Parathyroid adenoma (tissue), 2 donors: ENCODE results near the gene DGCR8.

ENCODE experiments used
- H2AFZ ChIP-seq: fragments of 300-600 bp; sonication (generic); one replicate; pipeline ENCODE4 v1.7.0; 2017; ENCODE audit warnings: antibody characterized with exemption, mild to moderate bottlenecking
- H3K27ac ChIP-seq: fragments of 300-600 bp; sonication (generic); one replicate; pipeline ENCODE4 v1.7.0; 2017
- H3K27me3 ChIP-seq: fragments of 300-600 bp; sonication (generic); one replicate; pipeline ENCODE4 v1.7.0; 2017; ENCODE audit warnings: low read length; ENCODE audit not compliant: control insufficient read depth, insufficient read depth
- H3K36me3 ChIP-seq: fragments of 300-600 bp; sonication (generic); one replicate; pipeline ENCODE4 v1.7.0; 2017; ENCODE audit warnings: low read length; ENCODE audit not compliant: control insufficient read depth, insufficient read depth
- H3K4me1 ChIP-seq: fragments of 300-600 bp; sonication (generic); one replicate; pipeline ENCODE4 v1.7.0; 2017; ENCODE audit warnings: control low read depth
- H3K4me2 ChIP-seq: fragments of 300-600 bp; sonication (generic); one replicate; pipeline ENCODE4 v1.7.0; 2017; ENCODE audit warnings: low read length
- H3K4me3 ChIP-seq: fragments of 300-600 bp; sonication (generic); one replicate; pipeline ENCODE4 v1.7.0; 2017; ENCODE audit warnings: low read depth, low read length
- H3K79me2 ChIP-seq: fragments of 300-600 bp; sonication (generic); one replicate; pipeline ENCODE4 v1.7.0; 2017; ENCODE audit warnings: control low read depth
- H3K9ac ChIP-seq: fragments of 300-600 bp; sonication (generic); one replicate; pipeline ENCODE4 v1.7.0; 2017; ENCODE audit warnings: mild to moderate bottlenecking
- H3K9me3 ChIP-seq: fragments of 300-600 bp; sonication (generic); one replicate; pipeline ENCODE4 v1.7.0; 2017; ENCODE audit warnings: low read length; ENCODE audit not compliant: control insufficient read depth
- TF ChIP-seq, protein P1 (sequence below): fragments of 300-600 bp; sonication (generic); IDR thresholded peaks from one replicate; pipeline ENCODE4 v1.7.0; 2017; ENCODE audit warnings: antibody characterized with exemption, mild to moderate bottlenecking
- donor health status: primary hyperparathyroidism.

DGCR8 gene

DNA sequence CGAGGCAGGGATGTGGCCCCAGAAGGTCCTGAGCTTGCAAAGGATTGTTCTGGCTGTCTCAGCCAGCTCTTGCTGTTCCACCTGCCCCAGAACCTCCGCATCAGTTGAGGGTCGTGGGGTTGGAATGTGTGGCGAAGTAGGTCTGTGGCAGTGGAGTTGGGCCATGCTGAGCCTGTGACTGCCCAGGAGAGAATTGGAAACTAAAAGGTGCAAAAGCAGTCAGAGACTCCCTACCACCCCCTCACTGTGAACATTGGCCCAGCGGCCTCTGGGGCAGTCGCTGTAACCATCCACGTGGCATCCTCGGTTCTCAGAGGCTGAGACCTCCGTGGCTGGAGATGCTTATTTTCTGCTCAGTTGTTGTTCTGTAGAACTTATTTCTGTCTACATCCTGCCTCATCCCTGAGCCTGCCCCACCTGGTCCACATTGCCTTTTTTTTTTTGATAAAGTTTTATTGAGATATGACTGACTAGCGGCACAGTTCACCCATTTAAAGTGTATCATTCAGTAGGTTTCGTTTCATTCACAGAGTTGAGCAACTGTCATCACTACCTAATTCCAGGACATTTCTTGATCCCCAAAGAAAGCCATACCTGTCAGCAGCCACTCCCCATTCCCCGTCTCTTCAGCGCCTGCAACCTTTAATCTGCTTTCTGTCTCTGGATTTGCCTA, 22.3 kb upstream of the DGCR8 start:
- H3K36me3 ChIP-seq = no peaks in the 10 kb centered on the region
- H3K4me3 ChIP-seq = no peak overlapping the region
- H3K27me3 ChIP-seq = no peaks in the 10 kb centered on the region
- no peak overlapping the region for H3K9ac ChIP-seq
- H3K9me3 ChIP-seq = no peaks in the 10 kb centered on the region
- no peak overlapping the region for H3K4me2 ChIP-seq
- no peak overlapping the region for H2AFZ ChIP-seq
- no peak overlapping the region for H3K27ac ChIP-seq
- no peaks in the 10 kb centered on the region for H3K79me2 ChIP-seq
- no peaks in the 10 kb centered on the region for H3K4me1 ChIP-seq
- TF ChIP-seq, protein P1, sequence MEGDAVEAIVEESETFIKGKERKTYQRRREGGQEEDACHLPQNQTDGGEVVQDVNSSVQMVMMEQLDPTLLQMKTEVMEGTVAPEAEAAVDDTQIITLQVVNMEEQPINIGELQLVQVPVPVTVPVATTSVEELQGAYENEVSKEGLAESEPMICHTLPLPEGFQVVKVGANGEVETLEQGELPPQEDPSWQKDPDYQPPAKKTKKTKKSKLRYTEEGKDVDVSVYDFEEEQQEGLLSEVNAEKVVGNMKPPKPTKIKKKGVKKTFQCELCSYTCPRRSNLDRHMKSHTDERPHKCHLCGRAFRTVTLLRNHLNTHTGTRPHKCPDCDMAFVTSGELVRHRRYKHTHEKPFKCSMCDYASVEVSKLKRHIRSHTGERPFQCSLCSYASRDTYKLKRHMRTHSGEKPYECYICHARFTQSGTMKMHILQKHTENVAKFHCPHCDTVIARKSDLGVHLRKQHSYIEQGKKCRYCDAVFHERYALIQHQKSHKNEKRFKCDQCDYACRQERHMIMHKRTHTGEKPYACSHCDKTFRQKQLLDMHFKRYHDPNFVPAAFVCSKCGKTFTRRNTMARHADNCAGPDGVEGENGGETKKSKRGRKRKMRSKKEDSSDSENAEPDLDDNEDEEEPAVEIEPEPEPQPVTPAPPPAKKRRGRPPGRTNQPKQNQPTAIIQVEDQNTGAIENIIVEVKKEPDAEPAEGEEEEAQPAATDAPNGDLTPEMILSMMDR = no peak

DNA sequence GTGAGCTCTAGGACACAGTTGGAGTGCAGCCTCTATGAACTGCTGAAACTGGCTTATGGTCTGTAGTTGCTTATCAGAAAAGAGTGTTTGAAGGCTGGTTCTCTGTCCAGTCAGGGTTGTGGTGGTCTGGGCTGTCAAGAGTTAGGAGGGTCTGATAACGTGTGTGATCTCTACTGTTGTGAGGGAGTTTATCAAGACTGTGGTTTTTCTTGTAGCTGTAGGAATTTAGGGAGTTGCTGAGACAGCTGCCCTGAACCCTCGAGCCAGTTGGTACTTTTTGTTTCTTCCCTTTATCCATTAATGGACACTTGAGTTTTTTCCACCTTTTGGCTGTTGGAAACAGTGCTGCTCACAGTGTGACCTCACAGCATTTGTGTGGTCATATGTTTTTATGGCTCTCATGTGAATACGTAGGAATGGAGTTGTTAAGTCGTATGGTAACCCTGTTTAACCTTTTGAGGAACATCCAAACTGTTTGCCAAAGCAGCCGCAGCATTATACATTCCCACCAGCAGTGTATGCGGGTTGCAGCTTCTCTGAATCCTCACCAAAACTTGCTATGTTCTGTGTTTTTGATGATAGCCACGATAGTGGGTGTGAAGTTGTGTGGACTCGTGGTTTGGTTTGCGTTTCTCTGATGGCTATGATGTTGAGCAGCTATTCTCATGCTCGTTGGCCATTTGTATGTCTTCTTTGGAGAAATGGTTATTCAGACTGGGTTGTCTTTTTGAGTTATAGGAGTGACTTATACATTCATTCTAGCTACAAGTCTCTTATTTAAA, 20.9 kb upstream of the DGCR8 start:
- Histone ChIP-seq H3K27ac (no peak overlapping the region), H3K9me3 (no peaks in the 10 kb centered on the region), H3K4me2 (no peak overlapping the region), H3K9ac (no peak overlapping the region), H3K4me1 (no peaks in the 10 kb centered on the region), H2AFZ (no peak overlapping the region), H3K36me3 (no peaks in the 10 kb centered on the region), H3K27me3 (no peaks in the 10 kb centered on the region), H3K79me2 (no peaks in the 10 kb centered on the region), H3K4me3 (no peak overlapping the region)
- TF ChIP-seq, protein P1 = no peak

DNA sequence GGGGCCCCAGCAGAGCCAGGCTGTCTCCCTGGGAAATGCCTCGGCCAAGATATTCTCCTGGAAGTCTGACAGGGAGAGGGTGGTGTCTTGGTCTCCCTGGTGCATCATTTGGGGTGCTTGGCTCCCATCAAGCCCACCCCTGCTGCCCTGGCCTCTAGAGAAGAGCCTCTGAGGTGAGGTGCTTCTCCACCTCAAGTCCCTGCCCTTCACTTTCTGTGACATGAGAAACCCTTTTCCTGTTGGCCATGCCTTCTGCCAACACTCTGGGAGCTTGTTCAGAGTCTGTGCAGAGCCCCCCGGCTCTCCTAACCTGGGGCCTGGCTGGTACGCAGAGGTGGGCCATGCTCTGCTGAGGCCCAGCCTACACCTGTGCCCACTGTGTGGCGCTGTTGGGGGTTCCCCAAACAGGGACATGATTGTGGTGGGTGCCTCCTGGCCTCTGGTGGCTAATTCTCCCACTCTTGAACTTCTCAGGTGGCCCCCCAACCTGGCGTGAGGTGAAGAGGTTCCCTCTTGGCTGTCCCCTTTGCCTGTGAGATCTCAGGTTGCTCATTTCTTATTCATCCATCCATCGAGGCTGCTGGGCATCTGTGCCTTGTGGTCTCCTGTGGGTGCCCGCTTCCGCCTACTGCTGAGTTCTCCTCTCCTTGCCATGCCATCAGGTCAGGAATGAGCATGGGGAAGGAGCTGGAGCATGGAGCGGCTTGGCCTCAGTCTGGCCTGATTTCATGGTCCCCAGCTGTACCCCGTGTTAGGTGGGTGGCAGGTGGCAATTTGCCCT, 19.2 kb upstream of the DGCR8 start:
- no peak overlapping the region for H3K4me3 ChIP-seq
- H2AFZ ChIP-seq = no peak overlapping the region
- H3K27ac ChIP-seq = no peak overlapping the region
- H3K9ac ChIP-seq = no peak overlapping the region
- H3K4me2 ChIP-seq = no peak overlapping the region
- H3K9me3 ChIP-seq = no peaks in the 10 kb centered on the region
- no peaks in the 10 kb centered on the region for H3K79me2 ChIP-seq
- TF ChIP-seq, protein P1 = no peak
- no peaks in the 10 kb centered on the region for H3K36me3 ChIP-seq
- no peaks in the 10 kb centered on the region for H3K27me3 ChIP-seq
- no peaks in the 10 kb centered on the region for H3K4me1 ChIP-seq

DNA sequence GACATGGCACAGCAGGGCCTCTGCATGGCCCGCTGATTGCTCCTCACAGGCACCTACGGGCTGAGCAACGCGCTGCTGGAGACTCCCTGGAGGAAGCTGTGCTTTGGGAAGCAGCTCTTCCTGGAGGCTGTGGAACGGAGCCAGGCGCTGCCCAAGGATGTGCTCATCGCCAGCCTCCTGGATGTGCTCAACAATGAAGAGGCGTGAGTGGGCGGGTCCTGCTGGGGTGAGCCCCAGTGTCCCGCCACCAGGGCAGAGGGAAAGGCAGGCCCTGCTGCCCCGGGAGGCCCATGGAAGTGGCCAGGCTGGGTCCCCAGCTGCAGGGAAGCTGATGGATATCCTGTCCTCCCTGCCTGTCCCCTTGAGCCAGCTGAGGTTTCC, 18.6 kb upstream of the DGCR8 start:
- Histone ChIP-seq H3K9ac (no peak overlapping the region), H2AFZ (no peak overlapping the region), H3K4me1 (no peaks in the 10 kb centered on the region), H3K4me3 (no peak overlapping the region), H3K36me3 (no peaks in the 10 kb centered on the region), H3K79me2 (no peaks in the 10 kb centered on the region), H3K27ac (no peak overlapping the region), H3K27me3 (no peaks in the 10 kb centered on the region), H3K4me2 (no peak overlapping the region), H3K9me3 (no peaks in the 10 kb centered on the region)
- TF ChIP-seq, protein P1 = no peak
